Fibroblast of lung (primary cell): ENCODE results near the gene KAT2B.

Experiments used
- CTCF ChIP-seq, 2 donors: IDR thresholded peaks in 1 of 2; conservative IDR thresholded peaks in 1 of 2; 1 replicate in 1 of 2; 2 replicates in 1 of 2; pipeline ENCODE4 v1.5.1; 2011 to 2012; ENCODE audit warnings: low read length in 2 of 2, control low read depth in 1 of 2, inconsistent platforms in 1 of 2, low read depth in 1 of 2, mild to moderate bottlenecking in 1 of 2
- EZH2 ChIP-seq: IDR thresholded peaks from 2 replicates; pipeline ENCODE4 v1.5.1; 2012; ENCODE audit warnings: low read length, control low read depth, mild to moderate bottlenecking; ENCODE audit errors: missing control alignments

DNA sequence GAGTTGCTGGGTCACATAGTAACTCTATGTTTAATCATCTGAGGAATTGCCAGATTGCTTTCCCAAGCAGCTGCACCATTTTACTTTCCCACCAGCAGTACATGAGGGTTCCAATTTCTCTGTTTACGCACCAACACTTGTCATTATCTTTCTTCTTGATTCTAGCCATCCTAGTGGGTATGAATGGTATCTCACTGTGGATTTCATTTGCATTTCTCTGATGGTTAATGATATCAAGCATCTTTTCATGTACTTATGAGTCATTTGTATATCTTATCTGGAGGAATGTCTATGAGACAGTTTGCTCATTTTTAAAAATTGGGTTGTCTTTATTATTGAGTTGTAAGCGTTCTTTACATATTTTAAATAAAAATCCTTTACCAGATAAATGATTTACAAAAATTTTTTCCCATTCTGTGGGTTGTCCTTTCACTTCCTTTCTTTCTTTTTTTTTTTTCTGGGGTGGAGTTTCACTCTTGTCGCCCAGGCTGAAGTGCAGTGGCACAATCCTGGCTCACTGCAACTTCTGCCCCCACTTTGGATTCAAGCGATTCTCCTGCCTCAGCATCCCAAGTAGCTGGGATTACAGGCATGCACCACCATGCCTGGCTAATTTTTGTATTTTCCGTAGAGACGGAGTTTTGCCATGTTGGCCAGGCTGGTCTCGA, 154.7 kb downstream of the KAT2B start:
- TF ChIP-seq CTCF (conservative IDR thresholded peaks at IDR 0.05 in 1 of 2, IDR thresholded peaks at IDR 0.05 in 1 of 2; ENCODE audit: low read depth in 1 of 2, low read length in 2 of 2) (peak in 1 of 2 donors; percentile 2), EZH2 (no peak)
